Endometrium (tissue), 2 donors: ENCODE measurements around the gene COX6A1.
"Not testable (repeated sequence)": the region's sequence is repeated elsewhere in the genome, so short reads cannot be mapped to it uniquely, and the experiment has no call there.

Experiments used
- FAIRE-seq: peaks from 2 replicates; lab custom pipeline; 2012; peaks lifted over from hg19 to GRCh38; lab: Jason Lieb, UNC
- donor health status: control.
- donor health status: control.

COX6A1 gene

GRCh38 chr12:120468325-120468820 lies 30.5 kb downstream of the COX6A1 start:
- FAIRE-seq = no peak

GRCh38 chr12:120468821-120469449 lies 31.0 kb downstream of the COX6A1 start:
- FAIRE-seq = no peak

DNA sequence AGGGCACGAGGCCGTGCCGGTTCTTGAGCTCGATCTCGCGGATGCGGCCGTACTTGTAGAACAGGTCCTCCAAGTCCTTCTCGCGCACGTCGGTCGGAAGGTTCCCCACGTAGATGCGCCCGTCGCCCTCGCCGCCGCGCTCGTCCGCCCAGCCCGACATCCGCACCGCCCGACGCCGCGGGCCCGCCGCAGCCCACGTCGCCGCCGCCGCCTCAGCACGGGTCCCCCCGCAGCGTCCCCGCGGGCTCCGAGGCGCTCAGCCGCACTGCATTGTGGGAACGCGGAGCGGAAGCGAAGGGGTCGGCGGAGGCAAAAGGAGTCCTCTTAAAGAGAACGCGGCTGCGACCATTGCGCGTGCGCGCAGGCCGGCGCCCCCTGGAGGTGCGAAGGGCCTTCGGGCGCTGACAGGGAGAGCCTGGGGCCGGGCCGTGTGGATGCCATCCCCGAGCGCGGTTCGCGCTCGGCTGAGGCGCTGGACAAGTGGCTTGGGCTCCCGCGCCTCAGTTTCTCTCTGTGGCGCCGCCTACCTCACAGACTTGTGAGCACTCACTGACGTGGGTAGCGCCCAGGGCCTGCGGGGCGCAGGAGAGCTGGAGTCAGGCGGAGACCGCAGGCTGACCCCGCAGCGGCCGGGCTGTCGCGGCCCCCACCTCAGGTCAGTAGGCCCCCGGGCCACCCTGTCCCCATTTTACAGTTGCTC lies 31.7 kb downstream of the COX6A1 start, which contains the start of gene SRSF9:
Gene SRSF9 (minus strand): TSS at position 299 of the 700 bp plus-strand sequence. CDS start 139 bp downstream, at position 160.
- no peak for FAIRE-seq

DNA sequence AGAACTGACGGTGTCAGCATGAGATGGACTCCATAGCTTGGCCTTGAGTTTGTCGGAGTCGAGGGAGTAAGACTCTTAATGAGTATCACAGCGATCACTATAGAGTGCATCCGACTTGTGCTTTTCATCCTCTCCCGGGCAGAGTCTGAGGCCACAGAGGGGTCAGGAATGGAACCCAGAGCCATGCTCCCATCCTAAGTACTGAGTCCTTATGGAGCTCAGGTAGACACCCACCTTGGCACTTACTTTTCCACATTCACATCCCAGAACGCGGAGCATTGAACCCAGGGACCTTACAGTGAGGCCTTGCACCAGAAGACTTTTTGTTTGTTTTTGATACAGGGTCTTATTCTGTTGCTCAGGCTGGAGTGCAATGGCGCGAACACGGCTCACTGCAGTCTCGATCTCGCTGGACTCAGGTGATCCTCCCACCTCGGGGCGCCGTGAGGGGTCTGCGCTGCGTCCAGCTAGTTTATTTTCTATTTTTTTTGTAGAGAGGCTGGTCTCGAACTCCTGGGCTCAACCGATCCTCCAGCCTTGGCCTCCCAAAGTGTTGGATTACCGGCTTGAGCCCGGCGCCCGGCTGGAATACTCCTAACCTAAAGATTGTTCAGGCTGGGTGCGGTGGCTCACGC lies 32.4 kb downstream of the COX6A1 start:
- FAIRE-seq = no peak

GRCh38 chr12:120472521-120472920 lies 34.6 kb downstream of the COX6A1 start:
- no peak for FAIRE-seq

DNA sequence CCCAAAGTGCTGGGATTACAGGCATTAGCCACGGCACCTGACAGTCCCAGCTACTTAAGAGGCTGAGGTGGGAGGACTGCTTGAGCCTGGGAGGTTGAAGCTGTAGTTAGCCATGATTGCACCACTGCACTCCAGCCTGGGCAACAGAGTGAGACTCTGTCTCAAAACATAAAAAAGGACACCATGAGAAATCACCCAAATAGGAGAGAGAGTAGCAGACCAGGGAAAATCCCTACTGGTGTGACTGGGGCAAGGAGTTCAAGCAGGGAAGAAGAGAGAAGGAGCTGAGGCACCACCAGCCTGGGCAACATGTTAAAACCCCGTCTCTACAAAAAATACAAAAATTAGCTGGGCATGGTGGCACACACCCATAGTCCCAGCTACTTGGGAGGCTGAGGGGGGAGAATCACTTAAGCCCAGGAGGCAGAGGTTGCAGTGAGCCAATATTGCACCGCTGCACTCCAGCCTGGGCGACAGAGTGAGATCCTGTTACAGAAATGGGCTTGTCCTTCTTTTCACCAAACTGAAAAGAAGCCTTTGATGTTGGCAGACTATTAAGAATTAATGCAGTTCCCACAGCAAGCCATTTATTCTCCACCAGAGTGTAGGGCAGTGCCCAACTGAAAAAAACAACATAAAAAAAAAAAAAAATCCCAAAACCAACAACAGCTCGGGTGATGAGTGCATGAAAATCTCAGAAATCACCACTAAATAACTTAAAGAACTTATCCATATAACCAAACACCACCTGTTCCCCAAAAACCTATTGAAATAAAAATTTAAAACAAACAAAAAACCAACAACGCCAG lies 36.1 kb downstream of the COX6A1 start:
- FAIRE-seq = no peak

DNA sequence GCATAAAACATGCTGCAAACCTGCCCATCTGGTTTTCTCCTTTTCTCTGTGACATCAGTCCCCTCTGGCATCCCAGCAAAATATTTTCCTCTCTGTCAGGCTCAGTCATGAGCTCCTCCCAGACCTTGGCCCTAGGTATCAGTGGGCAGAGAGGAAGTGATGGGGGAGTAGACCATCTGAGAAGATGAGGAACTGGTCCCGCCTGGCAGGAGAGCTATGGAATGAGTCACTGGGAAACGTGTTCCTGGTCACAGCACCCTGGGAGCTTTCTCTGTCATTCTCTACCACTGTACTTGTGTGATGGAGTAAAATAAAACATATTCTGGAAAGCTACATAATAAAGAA lies 36.7 kb downstream of the COX6A1 start:
- no peak for FAIRE-seq

GRCh38 chr12:120475643-120476042 lies 37.7 kb downstream of the COX6A1 start:
- no peak for FAIRE-seq

GRCh38 chr12:120479458-120479857 lies 41.5 kb downstream of the COX6A1 start:
- no peak for FAIRE-seq

- FAIRE-seq = no peak
Observed at GRCh38 chr12:120480211-120480610, 42.3 kb downstream of the COX6A1 start.

DNA sequence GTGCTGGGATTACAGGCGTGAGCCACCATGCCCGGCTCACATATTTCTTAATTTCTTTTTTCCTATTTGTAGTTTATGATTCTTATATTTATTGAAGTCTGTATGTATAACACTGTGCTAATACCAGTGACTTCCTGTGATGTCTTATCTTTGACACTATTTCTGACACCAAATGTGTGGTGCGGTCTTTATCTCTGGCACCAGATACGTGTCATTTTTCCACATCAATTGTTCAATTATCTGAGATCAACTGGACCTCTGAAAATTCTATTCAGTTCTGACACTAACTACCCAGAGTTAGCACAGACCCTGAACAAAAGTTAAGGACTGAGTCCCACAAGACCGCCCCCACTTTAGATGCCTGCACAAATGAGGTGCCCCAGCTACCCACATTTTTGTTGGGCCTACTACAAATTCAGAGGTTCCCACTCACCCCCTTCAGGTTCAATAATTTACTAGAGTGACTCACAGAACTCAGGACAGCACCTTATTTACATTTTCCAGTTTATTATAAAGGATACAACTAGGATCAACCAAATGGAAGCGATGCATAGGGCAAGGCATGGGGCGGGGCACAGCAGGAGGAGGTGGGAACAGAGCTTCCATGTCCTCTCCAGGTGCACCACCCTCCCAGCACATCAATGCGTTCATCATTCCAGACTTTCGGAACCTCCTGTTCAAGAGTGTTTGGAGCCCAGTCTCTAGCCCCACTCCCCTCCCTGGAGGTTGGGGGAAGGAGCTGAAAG lies 43.3 kb downstream of the COX6A1 start:
- no peak for FAIRE-seq

- FAIRE-seq = no peak
Observed at GRCh38 chr12:120483621-120484020, 45.7 kb downstream of the COX6A1 start.

DNA sequence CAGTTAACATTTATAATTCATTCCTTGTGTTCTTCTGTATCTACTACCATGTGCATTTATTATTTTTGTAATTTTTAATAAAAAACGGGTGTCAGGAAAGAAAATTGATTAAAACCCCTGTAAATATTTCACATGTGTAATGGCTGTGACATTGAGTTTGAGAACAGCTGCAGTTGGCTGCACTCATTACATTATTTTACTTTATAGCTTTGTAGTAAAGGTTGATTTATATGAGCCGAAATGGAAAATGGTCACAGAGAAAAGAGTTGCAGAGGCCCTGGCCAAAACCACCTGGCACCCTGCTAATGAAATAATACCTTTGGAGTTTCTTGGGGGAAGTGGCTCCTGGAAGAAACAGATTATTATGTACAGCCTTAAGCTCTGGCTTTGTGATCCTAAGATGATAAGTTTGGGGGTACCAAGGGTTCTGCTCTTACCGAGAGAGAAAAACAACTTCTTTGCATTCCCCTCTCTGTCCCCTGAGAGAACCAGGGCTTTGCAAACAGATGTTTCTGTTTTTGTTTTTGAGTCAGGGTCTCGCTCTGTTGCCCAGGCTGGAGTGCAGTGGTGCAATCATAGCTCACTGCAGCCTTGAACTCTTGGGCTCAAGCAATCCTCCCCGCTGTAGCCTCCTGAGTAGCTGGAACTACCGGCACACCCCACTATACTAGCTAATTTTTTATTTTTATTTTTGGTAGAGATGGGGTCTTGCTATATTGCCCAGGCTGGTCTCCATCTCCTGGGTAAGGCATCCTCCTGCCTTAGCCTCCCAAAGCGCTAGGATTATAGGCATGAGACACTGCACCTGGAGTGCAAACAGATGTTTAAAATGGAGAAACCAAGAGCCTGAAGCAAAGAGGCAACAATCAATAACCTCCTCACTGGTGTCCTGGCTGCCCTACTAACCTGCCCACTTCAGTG lies 48.3 kb downstream of the COX6A1 start:
- no peak for FAIRE-seq

DNA sequence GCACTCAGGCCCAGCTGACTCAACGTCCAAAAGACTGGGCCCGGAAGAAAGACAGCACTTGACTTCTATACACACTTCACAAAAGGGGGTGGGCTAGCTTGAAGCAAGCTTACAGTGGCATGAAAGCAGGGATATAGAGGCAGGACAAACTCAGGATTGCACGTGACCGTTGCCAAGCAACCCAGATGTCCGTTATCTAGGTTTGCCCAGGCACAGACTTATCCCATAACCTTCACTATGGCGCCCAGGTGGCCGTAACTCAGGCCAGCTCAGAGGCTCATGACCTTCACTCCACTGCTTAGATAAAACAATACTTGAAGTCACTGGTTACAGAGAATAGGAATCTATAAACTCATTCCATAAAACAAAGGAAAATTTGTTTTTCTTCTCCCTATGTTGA lies 49.6 kb downstream of the COX6A1 start:
- not testable (repeated sequence) for FAIRE-seq

DNA sequence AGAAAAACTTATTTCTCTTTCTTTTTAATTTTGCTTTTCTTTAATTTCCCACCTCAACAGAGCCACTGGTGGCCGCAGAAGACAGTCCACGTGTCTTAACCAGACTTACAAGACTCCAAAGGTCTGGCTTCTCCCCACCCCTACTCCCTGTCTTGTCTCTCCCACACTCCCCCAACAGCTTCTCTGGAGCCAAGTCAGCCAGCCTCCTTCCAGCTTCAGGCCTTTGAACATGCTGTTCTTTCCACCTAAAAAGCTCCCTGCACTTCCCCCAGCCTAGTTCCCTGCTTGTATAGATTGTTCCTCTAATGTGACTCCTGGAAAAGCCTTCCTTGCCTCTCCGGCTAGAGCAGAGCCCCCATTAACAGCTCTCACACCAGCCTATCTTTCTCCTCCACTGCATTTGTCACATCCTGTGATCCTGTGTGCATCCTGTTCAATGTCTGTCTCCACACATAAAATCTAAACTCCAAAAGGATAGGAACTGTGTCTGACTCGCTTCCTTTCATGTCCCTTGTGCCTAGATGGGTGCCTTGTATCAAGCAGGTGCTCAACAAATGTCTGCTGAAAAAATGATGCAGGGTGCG lies 50.2 kb downstream of the COX6A1 start:
- FAIRE-seq = no peak

- FAIRE-seq = no peak
Observed at GRCh38 chr12:120489018-120489417, 51.1 kb downstream of the COX6A1 start.

DNA sequence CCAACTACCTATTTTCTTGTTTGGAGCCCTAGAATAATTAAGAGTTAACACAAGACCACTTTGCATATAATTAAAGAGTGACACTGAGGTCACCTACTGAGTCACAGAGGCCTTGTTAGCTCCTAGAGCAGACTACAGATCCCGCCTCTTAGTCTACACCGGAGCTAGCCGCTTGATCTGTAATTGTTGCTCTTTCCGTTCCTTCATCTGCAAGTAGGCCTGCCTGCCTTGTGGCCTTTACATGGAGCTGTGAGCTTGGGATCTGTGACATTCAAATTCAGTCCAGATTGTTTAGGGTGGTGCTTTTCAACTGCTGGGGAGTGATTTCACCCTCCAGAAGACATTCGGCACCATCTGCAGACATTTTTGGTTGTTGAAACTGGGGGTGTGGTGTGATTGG lies 52.4 kb downstream of the COX6A1 start:
- no peak for FAIRE-seq
